ENCODE results near the gene EIF4G2.

GRCh38 chr11:10762913-10763421 is 45.8 kb downstream of the EIF4G2 start:
- TF ChIP-seq ZNF274 (IDR thresholded peaks at IDR 0.05; ENCODE audit: low read depth, low read length) (no peak), SUZ12 (IDR thresholded peaks at IDR 0.05; ENCODE audit: extremely low read depth, insufficient read depth, insufficient read length) (no peak)
